Lower lobe of right lung (tissue), 2 donors: ENCODE measurements around the gene ACTN3. TPM values are rescaled to one million over a fixed set of nuclear protein-coding genes. Genes with fewer than 3 reads are reported as not detected.
"Not testable (repeated sequence)": the region's sequence is repeated elsewhere in the genome, so short reads cannot be mapped to it uniquely, and the experiment has no call there.

ENCODE experiments used
- ATAC-seq, 2 donors: fragments of 200-7000 bp; cut with Tn5 transposase; one replicate each; pipeline ENCODE4 v1.9.1; 2020 to 2022; ENCODE audit warnings: mild to moderate bottlenecking in 2 of 2, moderate library complexity in 2 of 2
- DNase-seq: peaks from one replicate; pipeline ENCODE4 v3.0.0-alpha.2; 2020
- H3K27ac ChIP-seq: fragments of 200-600 bp; one replicate; pipeline ENCODE4 v1.8.0; 2022
- H3K27me3 ChIP-seq: fragments of 200-600 bp; one replicate; pipeline ENCODE4 v1.8.0; 2022; ENCODE audit warnings: low read depth
- H3K36me3 ChIP-seq: fragments of 200-600 bp; one replicate; pipeline ENCODE4 v1.8.0; 2022; ENCODE audit warnings: mild to moderate bottlenecking
- H3K4me1 ChIP-seq: fragments of 200-600 bp; one replicate; pipeline ENCODE4 v1.8.0; 2022
- H3K4me3 ChIP-seq: fragments of 200-600 bp; one replicate; pipeline ENCODE4 v1.8.0; 2022; ENCODE audit warnings: mild to moderate bottlenecking
- H3K9me3 ChIP-seq: fragments of 200-600 bp; one replicate; pipeline ENCODE4 v1.8.0; 2022
- CTCF ChIP-seq: fragments of 200-600 bp; IDR thresholded peaks from one replicate; pipeline ENCODE4 v1.8.0; 2022; ENCODE audit warnings: antibody characterized with exemption, mild to moderate bottlenecking
- intact Hi-C: fragments of 100-400 bp; cut with DNase I; formaldehyde crosslinking; loops from one replicate; pipeline ENCODE4 v1.11.0; 2022
- total RNA-seq: library from RNA; stranded (reverse); fragmentation: NEBNext Ultra II Directional; extraction: Animal tissue kit (Norgen Biotek cat#: 25700); gene quantifications from one replicate; pipeline ENCODE4 v1.2.1, GENCODE V29; 2021
- donor health status: DM: no; HTN: yes; CAD: no; lungs with severe emphysema.

Gene ACTN3
- total RNA-seq, 1 donor from 2014 or later, result 0.24 TPM

GRCh38 chr11:66586136-66586535, 39.4 kb downstream of the ACTN3 start:
- no peaks in the 10 kb centered on the region for H3K36me3 ChIP-seq
- no peaks in the 10 kb centered on the region for H3K27me3 ChIP-seq
- H3K27ac ChIP-seq, result no peak overlapping the region
- H3K9me3 ChIP-seq, result no peaks in the 10 kb centered on the region
- no peak for TF ChIP-seq CTCF
- intact Hi-C loops, result no loop called here
- ATAC-seq (no peak), DNase-seq (no peak)
- no peaks in the 10 kb centered on the region for H3K4me1 ChIP-seq
- H3K4me3 ChIP-seq, result no peak overlapping the region

- DNase-seq, ATAC-seq, intact Hi-C loops, H3K4me3 ChIP-seq, H3K9me3 ChIP-seq, H3K27ac ChIP-seq, H3K27me3 ChIP-seq, H3K36me3 ChIP-seq: not testable (repeated sequence)
- peaks cover 17% of the 10 kb centered on the region for H3K4me1 ChIP-seq
Measured at GRCh38 chr11:66589315-66589714, 42.6 kb downstream of the ACTN3 start.

GRCh38 chr11:66589996-66590675, 43.4 kb downstream of the ACTN3 start:
- Histone ChIP-seq H3K4me3 (no peak overlapping the region), H3K4me1 (peaks cover 24% of the 10 kb centered on the region), H3K27me3 (no peaks in the 10 kb centered on the region), H3K9me3 (no peaks in the 10 kb centered on the region), H3K36me3 (no peaks in the 10 kb centered on the region), H3K27ac (no peak overlapping the region)
- ATAC-seq (no peak), DNase-seq (no peak)
- intact Hi-C loops, result no loop called here
- TF ChIP-seq CTCF, result no peak

- H3K9me3 ChIP-seq, result no peaks in the 10 kb centered on the region
- intact Hi-C loops, result no loop called here
- ATAC-seq (no peak), DNase-seq (no peak)
- peaks cover 32% of the 10 kb centered on the region for H3K4me1 ChIP-seq
- no peak overlapping the region for H3K4me3 ChIP-seq
- no peaks in the 10 kb centered on the region for H3K27me3 ChIP-seq
- no peak for TF ChIP-seq CTCF
- H3K36me3 ChIP-seq, result no peaks in the 10 kb centered on the region
- H3K27ac ChIP-seq, result no peak overlapping the region
Measured at GRCh38 chr11:66591175-66591574, 44.5 kb downstream of the ACTN3 start.

DNA sequence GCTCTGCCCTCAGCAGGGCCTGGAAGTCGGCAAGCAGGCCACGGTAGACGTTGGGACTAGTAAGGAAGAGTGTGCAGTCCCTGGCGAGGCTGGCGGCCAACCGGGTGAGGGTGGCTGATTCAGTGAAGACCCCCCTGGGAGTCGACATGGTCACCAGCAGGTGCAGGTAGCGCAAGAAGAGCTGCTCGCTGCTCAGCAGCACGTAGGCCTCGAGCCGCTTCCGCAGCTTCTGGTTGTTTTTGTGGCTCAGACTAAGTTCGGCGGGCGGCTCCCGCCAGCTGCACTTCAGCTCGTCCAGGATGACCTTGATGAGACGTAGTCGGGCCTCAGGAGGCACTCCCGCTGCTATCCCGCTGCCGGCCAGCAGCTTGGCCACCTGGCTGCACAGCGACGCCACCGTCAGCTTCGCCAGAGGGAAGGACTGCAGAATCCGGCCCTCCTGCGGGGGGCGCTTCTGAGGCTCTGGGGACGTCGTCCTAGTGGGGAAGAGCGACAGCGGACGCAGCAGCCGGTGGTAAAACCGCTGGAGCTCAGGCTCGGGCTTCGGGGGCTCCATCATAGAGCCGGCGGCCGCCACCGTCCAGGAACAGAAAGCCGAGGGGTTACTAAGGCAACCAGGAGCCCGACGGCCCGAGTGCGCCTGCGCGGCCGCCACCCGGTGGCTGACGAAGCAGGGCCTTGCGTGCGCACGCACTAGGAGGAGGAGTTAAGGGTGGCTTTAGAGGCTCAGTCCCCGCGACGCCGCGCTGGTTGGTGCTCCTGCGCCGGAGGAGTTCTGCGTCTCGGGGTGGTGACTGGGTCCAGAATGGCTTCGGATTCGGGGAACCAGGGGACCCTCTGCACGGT, 46.0 kb downstream of the ACTN3 start, which contains the start of the genes CCDC87 and CCS:
CCDC87 (minus strand) TSS at position 607 of the 846 bp plus-strand sequence; CDS start at position 559, 48 bp downstream.
CCS (plus strand) TSS at position 729 of the 846 bp plus-strand sequence; CDS start at position 806, 77 bp downstream.
- Histone ChIP-seq H3K27ac (peak within 1 kb of the TSS; percentile 73), H3K27me3 (no peaks in the 10 kb centered on the region), H3K4me1 (peaks cover 33% of the 10 kb centered on the region), H3K9me3 (no peaks in the 10 kb centered on the region), H3K36me3 (no peaks in the 10 kb centered on the region), H3K4me3 (peak within 1 kb of the TSS; percentile 67)
- DNase-seq (peak; percentile 100), ATAC-seq (peak; percentile 98 to 99)
- intact Hi-C loops, result no loop called here
- peak; percentile 72 for TF ChIP-seq CTCF

- TF ChIP-seq CTCF, result no peak
- ATAC-seq (peak in 1 of 2 donors; percentile 32), DNase-seq (no peak)
- Histone ChIP-seq H3K27me3 (no peaks in the 10 kb centered on the region), H3K36me3 (no peaks in the 10 kb centered on the region), H3K4me1 (peaks cover 33% of the 10 kb centered on the region), H3K4me3 (peak overlapping the region; percentile 67), H3K9me3 (no peaks in the 10 kb centered on the region), H3K27ac (peak overlapping the region; percentile 73)
- intact Hi-C loops, result no loop called here
Measured at GRCh38 chr11:66593303-66593635, 46.6 kb downstream of the ACTN3 start.
